HUDEP-2 (cell line): ENCODE data around the gene RNF125.
"Not testable (repeated sequence)": the region's sequence is repeated elsewhere in the genome, so short reads cannot be mapped to it uniquely, and the experiment has no call there.

ENCODE experiments used
- DNase-seq, 76 experiments: peaks; one replicate each; lab custom pipeline; 2025; ENCODE audit not compliant: unreplicated experiment in 76 of 76; lab: John Stamatoyannopoulos, UW

RNF125 gene

DNA sequence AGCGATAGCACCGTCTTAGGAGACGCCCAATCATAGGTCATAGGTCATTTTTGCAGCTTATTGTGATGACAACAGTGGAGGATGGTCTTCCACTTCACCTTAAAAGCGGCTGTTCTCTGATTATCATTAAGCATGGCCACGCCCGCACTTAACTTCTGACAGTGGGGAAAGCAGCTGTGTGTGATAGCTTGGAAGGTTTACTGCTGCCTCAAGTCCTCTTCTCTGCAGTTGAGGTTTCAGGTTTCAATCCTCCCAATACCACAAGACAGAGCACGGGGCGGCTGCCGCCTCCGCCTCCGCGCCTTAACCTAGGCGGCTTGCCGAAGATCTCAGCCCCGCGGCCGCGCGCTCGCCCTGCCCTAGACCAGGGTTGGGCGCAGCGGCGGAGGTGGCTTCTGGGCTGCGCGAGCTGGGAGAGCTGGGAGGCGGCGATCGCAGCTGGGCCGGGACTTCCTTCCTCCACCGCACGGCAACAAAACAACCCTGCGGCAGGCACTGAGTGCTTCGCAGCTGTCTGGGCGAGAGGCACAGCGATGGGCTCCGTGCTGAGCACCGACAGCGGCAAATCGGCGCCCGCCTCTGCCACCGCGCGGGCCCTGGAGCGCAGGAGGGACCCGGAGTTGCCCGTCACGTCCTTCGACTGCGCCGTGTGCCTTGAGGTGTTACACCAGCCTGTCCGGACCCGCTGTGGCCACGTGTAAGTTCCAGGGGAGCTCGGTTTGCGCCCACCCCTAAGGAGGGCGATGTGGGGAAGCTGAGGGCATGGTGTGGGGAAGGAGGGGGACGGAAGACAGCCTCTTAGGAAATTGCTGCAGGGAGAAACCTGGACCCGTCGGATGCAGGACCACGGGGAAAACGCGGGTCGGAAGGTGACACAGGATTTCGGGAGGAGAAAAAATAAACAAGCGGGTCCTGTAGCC, at the start of gene RNF125:
Gene RNF125 (plus strand): TSS at position 495 of the 920 bp plus-strand sequence. CDS start 39 bp downstream, at position 534.
- peak in 74 of 76 experiments; percentile 7 to 88 (median 65) for DNase-seq

DNA sequence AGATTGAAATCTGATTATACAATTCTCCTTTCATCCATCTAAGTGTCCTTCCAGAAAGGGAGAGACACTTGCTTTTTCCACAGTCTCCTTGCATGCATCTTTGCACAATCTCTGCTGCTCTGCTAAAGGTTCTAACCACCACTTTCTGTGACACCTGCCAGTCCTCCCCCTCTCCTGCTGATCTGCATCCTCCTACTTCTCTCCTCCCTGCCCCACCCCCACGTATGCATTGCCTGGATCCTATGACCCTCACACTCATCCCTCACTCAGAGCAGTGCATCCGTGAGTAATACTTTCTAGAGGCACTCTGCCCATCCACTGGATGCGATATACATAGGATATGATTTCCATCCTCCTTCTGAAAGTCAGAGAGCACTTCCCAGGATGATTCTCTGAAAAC, 48.0 kb upstream of the RNF125 start:
- no peak for DNase-seq

- no peak for DNase-seq
Observed at GRCh38 chr18:31973929-31974546, 44.6 kb upstream of the RNF125 start.

- DNase-seq, result no peak
Observed at GRCh38 chr18:31976242-31976641, 42.4 kb upstream of the RNF125 start.

DNA sequence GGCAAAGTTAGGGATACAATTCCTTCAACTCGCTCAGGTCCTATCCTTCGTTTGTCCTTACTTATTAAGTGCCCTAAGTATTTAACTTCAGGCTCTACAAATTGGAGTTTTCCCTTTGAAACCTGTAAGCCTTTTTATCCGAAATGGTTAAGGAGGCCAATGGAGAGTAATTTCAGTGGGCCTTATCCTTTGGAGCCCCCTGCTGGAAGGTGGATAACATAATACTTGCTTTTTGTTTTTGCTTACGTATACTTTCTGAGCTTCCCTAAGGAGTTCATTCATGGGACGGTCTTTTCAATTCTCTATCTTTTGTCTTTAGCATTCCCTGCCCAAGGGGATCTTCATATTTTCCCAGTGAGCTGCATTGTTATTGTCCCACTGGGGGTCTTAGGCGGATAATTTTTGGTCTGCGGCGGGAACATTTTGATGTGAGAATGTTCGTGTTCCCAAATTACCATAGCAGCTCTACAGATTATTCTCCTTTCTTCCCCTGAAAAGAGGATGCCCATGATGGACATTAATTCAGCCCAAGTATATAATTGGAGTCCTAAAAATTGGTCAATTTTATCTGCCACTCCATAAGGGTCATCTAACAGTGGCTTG, 41.3 kb upstream of the RNF125 start:
- peak in 41 of 76 experiments; percentile 1 to 58 (median 26) for DNase-seq

- no peak for DNase-seq
Observed at GRCh38 chr18:31978616-31979015, 40.0 kb upstream of the RNF125 start.

GRCh38 chr18:31979714-31980113, 38.9 kb upstream of the RNF125 start:
- no peak for DNase-seq

DNA sequence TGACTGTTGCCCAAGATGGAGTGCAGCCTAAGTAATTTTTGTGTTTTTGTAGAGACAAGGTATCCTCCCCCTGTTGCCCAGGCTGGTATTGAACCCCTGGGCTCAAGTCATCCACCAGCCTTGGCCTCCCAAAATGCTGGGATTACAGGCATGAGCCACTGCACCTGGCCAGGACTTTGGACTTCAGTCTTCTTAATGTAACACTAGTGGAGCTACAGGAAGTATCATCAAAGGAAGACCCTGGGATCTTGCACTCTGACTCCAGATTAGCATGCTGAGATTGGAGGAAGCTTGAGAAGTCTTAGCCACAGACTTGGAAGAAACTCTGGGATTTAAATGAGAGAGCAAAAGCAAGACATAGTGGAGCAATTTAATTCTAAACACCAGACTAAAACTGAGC, 37.8 kb upstream of the RNF125 start:
- DNase-seq, result no peak

GRCh38 chr18:31983020-31983419, 35.6 kb upstream of the RNF125 start:
- no peak for DNase-seq

DNA sequence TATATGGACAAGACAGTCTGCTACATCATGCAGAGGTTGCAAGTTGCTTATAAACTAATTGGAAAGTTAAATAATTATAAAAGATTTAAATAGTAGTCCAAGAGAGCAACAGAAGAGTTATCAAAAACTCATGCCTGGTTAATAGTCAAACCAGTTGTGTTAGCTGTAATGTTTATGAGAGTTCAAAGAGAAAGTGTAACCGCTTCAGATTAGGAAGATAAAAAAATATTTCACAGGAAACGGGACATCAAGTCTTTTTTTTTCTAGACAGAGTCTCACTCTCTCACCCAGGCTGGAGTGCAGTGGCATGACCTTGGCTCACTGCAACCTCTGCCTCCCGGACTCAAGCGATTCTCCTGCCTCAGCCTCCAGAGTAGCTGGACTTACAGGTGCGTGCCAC, 34.6 kb upstream of the RNF125 start:
- no peak for DNase-seq

- DNase-seq, result no peak
Observed at GRCh38 chr18:31990823-31991222, 27.8 kb upstream of the RNF125 start.

GRCh38 chr18:31996007-31996406, 22.6 kb upstream of the RNF125 start:
- DNase-seq, result no peak

- no peak for DNase-seq
Observed at GRCh38 chr18:31998880-31999412, 19.7 kb upstream of the RNF125 start.

DNA sequence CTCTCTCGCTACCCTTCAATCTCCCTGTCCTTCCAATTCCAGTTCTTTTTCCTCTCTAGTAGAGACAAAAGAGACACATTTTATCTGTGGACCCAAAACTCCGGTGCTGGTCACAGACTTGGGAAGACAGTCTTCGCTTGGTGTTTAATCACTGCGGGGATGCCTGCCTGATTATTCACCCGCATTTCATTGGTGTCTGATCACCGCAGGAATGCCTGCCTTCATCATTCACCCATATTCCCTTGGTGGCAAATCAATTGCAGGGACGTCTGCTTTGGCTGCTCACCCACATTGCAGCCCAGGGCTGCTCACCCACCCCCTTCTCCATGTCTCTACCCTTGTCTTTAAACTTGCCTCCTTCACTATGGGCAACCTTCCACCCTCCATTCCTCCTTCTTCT, 17.5 kb upstream of the RNF125 start:
- DNase-seq, result not testable (repeated sequence)

- not testable (repeated sequence) for DNase-seq
Observed at GRCh38 chr18:32003822-32004221, 14.8 kb upstream of the RNF125 start.

DNA sequence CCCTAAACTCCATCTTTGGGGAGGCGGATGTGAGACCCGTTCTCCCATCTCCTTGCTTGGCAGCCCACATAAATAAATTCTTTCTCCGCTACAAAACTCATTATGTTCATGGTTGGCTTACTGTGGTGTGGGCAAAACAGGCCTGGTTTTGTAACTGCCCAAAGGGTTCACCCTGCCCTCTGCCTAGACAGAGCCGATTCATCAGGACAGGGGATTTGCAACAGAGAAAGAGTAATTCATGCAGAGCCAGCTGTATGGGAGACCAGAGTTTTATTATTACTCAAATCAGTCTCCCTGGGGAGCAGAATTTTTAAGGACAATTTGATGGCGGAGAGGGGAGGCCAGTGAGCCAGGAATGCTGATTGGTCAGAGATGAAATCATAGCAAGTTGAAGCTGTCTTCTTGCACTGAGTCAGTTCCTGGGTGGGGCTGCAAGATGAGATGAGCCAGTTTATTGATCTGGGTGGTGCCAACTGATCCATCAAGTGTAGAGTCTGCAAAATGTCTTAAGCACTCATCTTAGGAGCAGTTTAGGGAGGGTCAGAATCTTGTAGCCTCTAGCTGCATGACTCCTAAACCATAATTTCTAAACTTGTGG, 8.4 kb upstream of the RNF125 start:
- peak in 1 of 76 experiments; percentile 2 for DNase-seq

GRCh38 chr18:32011193-32011592, 7.4 kb upstream of the RNF125 start:
- no peak for DNase-seq

- peak in 33 of 76 experiments; percentile 1 to 59 (median 28) for DNase-seq
Observed at GRCh38 chr18:32019251-32019948, 775 bp downstream of the RNF125 start.

DNA sequence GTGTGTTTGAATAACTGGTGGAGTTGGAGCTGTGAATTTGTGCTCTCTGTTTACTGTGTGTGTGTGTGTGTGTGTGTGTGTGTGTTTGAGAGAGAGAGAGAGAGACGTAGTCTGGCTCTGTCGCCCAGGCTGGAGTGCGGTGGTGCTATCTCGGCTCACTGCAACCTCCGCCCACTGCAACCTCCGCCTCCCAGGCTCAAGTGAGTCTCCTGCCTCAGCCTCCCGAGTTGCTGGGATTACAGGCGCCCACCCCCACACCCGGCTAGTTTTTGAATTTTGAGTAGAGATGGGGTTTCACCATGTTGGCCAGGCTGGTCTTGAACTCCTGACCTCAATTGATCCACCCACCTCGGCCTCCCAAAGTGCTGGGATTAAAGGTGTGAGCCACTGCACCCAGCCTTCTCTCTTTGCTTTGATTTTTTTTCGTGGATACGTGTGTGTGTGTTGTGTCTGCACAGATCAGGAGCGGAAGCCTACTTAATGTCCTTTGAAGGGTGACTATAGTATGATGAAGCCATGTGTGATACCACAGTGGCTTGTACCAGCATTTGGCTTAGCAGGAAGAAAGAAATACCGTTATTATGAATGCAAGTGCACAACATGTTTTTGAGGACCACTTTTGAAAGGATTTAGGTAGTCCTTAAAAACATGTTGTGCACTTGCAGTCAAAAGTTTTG, 1.5 kb downstream of the RNF125 start:
- peak in 35 of 76 experiments; percentile 1 to 59 (median 26) for DNase-seq
